Gastroesophageal sphincter (tissue), 3 donors: Measurements from ENCODE around the gene TPRA1.

Experiments used
- CTCF ChIP-seq, 4 experiments: fragments of 200-600 bp in 2 of 4; fragments of 450-650 bp in 2 of 4; sonication (generic) in 1 of 4; IDR thresholded peaks; one replicate each; pipeline ENCODE4 v1.5.1; 2017 to 2019; ENCODE audit warnings: antibody characterized with exemption in 4 of 4, mild to moderate bottlenecking in 2 of 4, moderate library complexity in 2 of 4
- POLR2A ChIP-seq, 2 donors: fragments of 450-650 bp; IDR thresholded peaks; one replicate each; pipeline ENCODE4 v1.6.1; 2017; ENCODE audit warnings: antibody characterized with exemption in 2 of 2, mild to moderate bottlenecking in 2 of 2, moderate library complexity in 1 of 2

GRCh38 chr3:127590593-127591465 is at the start of gene TPRA1:
- TF ChIP-seq POLR2A (IDR thresholded peaks at IDR 0.05) = peak in 1 of 2 donors; percentile 6
- peak in 2 of 4 experiments; percentile 30 to 48 for TF ChIP-seq CTCF (IDR thresholded peaks at IDR 0.05)
